IMR-90 (cell line): ENCODE results near the gene LDHAL6B. TPM values are rescaled to one million over a fixed set of nuclear protein-coding genes. Genes with fewer than 3 reads are reported as not detected.

ENCODE experiments used
- ATAC-seq: fragments of 200-7000 bp; cut with Tn5 transposase; 2 replicates; pipeline ENCODE4 v1.9.1; 2020; ENCODE audit warnings: low read depth, mild to moderate bottlenecking, moderate library complexity
- BruUV-seq: library from RNA; stranded (reverse); fragments of 400-500 nt; replicated peaks from 2 replicates; lab custom pipeline; 2021; lab: Mats Ljungman, UMichigan
- CTCF ChIA-PET: fragments of 300-600 bp; formaldehyde crosslinking; extraction: SDS; loops from one replicate; lab custom pipeline; 2021; ENCODE audit warnings: antibody characterized with exemption; lab: Yijun Ruan, JAX
- POLR2A ChIA-PET: fragments of 300-600 bp; sonication (Branson Sonifier 250); formaldehyde crosslinking; loops from one replicate; lab custom pipeline; 2022; ENCODE audit warnings: antibody characterized with exemption; ENCODE audit not compliant: unreplicated experiment; lab: Charles Lee
- DNase-seq: peaks from one replicate; pipeline ENCODE4 v3.0.0; 2013
- H2AFZ ChIP-seq: replicated peaks from 2 replicates; pipeline ENCODE3; 2013; ENCODE audit warnings: low read length, mild to moderate bottlenecking; ENCODE audit not compliant: poor library complexity
- H2AK5ac ChIP-seq: 2 replicates; pipeline ENCODE4 v1.6.1; 2013; ENCODE audit warnings: low read depth, low read length, inconsistent platforms
- H2AK9ac ChIP-seq: replicated peaks from 2 replicates; pipeline ENCODE3; 2013; ENCODE audit warnings: mild to moderate bottlenecking, low read depth, low read length, moderate library complexity; ENCODE audit not compliant: poor library complexity
- H2BK120ac ChIP-seq: 2 replicates; pipeline ENCODE4 v1.6.1; 2013; ENCODE audit warnings: low read depth, low read length, inconsistent platforms
- H2BK15ac ChIP-seq: 3 replicates; pipeline ENCODE4 v1.6.1; 2013; ENCODE audit warnings: low read depth, low read length, inconsistent platforms
- H2BK20ac ChIP-seq: 2 replicates; pipeline ENCODE4 v1.6.1; 2013; ENCODE audit warnings: low read depth, mild to moderate bottlenecking, inconsistent platforms, low read length, moderate library complexity
- H2BK5ac ChIP-seq: 2 replicates; pipeline ENCODE4 v1.6.1; 2013; ENCODE audit warnings: mild to moderate bottlenecking, low read depth, low read length, inconsistent platforms; ENCODE audit not compliant: poor library complexity, severe bottlenecking
- H3K14ac ChIP-seq: replicated peaks from 2 replicates; pipeline ENCODE4 v1.6.1; 2013; ENCODE audit warnings: low read depth, low read length, inconsistent platforms
- H3K18ac ChIP-seq: 2 replicates; pipeline ENCODE4 v1.6.1; 2013; ENCODE audit warnings: low read depth, low read length, control low read depth
- H3K23ac ChIP-seq: 2 replicates; pipeline ENCODE4 v1.6.1; 2013; ENCODE audit warnings: low read depth, low read length, inconsistent platforms
- H3K27ac ChIP-seq: 2 replicates; pipeline ENCODE4 v1.5.1; 2013; ENCODE audit warnings: mild to moderate bottlenecking, control low read depth, low read length; ENCODE audit not compliant: insufficient read depth
- H3K27me3 ChIP-seq: 2 replicates; pipeline ENCODE4 v1.6.1; 2013; ENCODE audit warnings: low read length; ENCODE audit not compliant: control insufficient read depth, insufficient read depth
- H3K36me3 ChIP-seq: 2 replicates; pipeline ENCODE4 v1.6.1; 2013; ENCODE audit warnings: low read length, mixed read lengths; ENCODE audit not compliant: control insufficient read depth, insufficient read depth
- H3K4ac ChIP-seq: 2 replicates; pipeline ENCODE4 v1.6.1; 2013; ENCODE audit warnings: low read depth, low read length, inconsistent platforms
- H3K4me1 ChIP-seq: 2 replicates; pipeline ENCODE4 v1.6.1; 2013; ENCODE audit warnings: low read length, mixed read lengths; ENCODE audit not compliant: control insufficient read depth, insufficient read depth
- H3K4me2 ChIP-seq: 2 replicates; pipeline ENCODE4 v1.6.1; 2013; ENCODE audit warnings: low read depth, mild to moderate bottlenecking, control low read depth, low read length, moderate library complexity
- H3K4me3 ChIP-seq: 2 replicates; pipeline ENCODE4 v1.5.1; 2013; ENCODE audit warnings: low read depth, mild to moderate bottlenecking, control low read depth, low read length, moderate library complexity; ENCODE audit not compliant: insufficient read depth
- H3K56ac ChIP-seq: 2 replicates; pipeline ENCODE4 v1.6.1; 2013; ENCODE audit warnings: low read length, inconsistent platforms; ENCODE audit not compliant: insufficient read depth; ENCODE audit errors: extremely low read depth
- H3K79me1 ChIP-seq, 2 experiments: 2 replicates each; pipeline ENCODE4 v1.6.1; 2013; ENCODE audit warnings: low read length in 2 of 2, inconsistent platforms in 1 of 2, low read depth in 1 of 2
- H3K9ac ChIP-seq: 2 replicates; pipeline ENCODE4 v1.6.1; 2013; ENCODE audit warnings: low read depth, low read length, control low read depth
- H3K9me1 ChIP-seq: 2 replicates; pipeline ENCODE4 v1.6.1; 2013; ENCODE audit warnings: low read length, inconsistent platforms; ENCODE audit not compliant: insufficient read depth
- H3K9me3 ChIP-seq: 2 replicates; pipeline ENCODE4 v1.6.1; 2013; ENCODE audit warnings: low read length; ENCODE audit not compliant: control insufficient read depth, insufficient read depth
- H4K20me1 ChIP-seq: 2 replicates; pipeline ENCODE4 v1.6.1; 2013; ENCODE audit warnings: low read length, inconsistent platforms; ENCODE audit not compliant: insufficient read depth
- H4K5ac ChIP-seq: 2 replicates; pipeline ENCODE4 v1.6.1; 2013; ENCODE audit warnings: mild to moderate bottlenecking, low read depth, low read length, control low read depth
- H4K8ac ChIP-seq, 2 experiments: 2 replicates each; pipeline ENCODE4 v1.6.1; 2013; ENCODE audit warnings: low read depth in 2 of 2, low read length in 2 of 2, control low read depth in 1 of 2, inconsistent platforms in 1 of 2
- H4K91ac ChIP-seq: 2 replicates; pipeline ENCODE4 v1.6.1; 2013; ENCODE audit warnings: low read depth, low read length, inconsistent platforms; ENCODE audit not compliant: insufficient read depth
- BHLHE40 ChIP-seq: fragments of 150-350 bp; IDR thresholded peaks from 2 replicates; pipeline ENCODE4 v1.6.1; 2016; ENCODE audit warnings: mild to moderate bottlenecking, low read depth, low read length
- CHD1 ChIP-seq: IDR thresholded peaks from 2 replicates; pipeline ENCODE4 v1.6.1; 2012; ENCODE audit warnings: low read depth, low read length, improper control_type of control experiment
- CTCF ChIP-seq: conservative IDR thresholded peaks from 2 replicates; pipeline ENCODE4 v1.5.1; 2012; ENCODE audit warnings: mild to moderate bottlenecking, low read depth, low read length, improper control_type of control experiment
- ELK1 ChIP-seq: fragments of 150-350 bp; IDR thresholded peaks from 2 replicates; pipeline ENCODE4 v1.6.1; 2016; ENCODE audit warnings: low read depth, mild to moderate bottlenecking, low read length, moderate library complexity, borderline replicate concordance
- FOS ChIP-seq: fragments of 150-350 bp; IDR thresholded peaks from 2 replicates; pipeline ENCODE4 v1.6.1; 2016; ENCODE audit warnings: low read depth, low read length
- MAFK ChIP-seq: IDR thresholded peaks from 2 replicates; pipeline ENCODE4 v1.6.1; 2012; ENCODE audit warnings: low read depth, low read length, improper control_type of control experiment
- MAZ ChIP-seq: IDR thresholded peaks from 2 replicates; pipeline ENCODE4 v1.6.1; 2012; ENCODE audit warnings: low read depth, mild to moderate bottlenecking, low read length, improper control_type of control experiment, moderate library complexity, borderline replicate concordance
- POLR2A ChIP-seq: IDR thresholded peaks from 2 replicates; pipeline ENCODE4 v1.6.1; 2012; ENCODE audit warnings: mild to moderate bottlenecking, low read depth, low read length
- RAD21 ChIP-seq: IDR thresholded peaks from 2 replicates; pipeline ENCODE4 v1.6.1; 2012; ENCODE audit warnings: low read length, improper control_type of control experiment
- RCOR1 ChIP-seq: IDR thresholded peaks from 2 replicates; pipeline ENCODE4 v1.6.1; 2012; ENCODE audit warnings: mild to moderate bottlenecking, low read length, improper control_type of control experiment; ENCODE audit not compliant: insufficient replicate concordance
- SMC3 ChIP-seq: fragments of 150-350 bp; IDR thresholded peaks from 2 replicates; pipeline ENCODE4 v1.6.1; 2016; ENCODE audit warnings: low read depth, mild to moderate bottlenecking, antibody characterized with exemption, low read length, moderate library complexity
- WGBS, 2 experiments: methylation state at CpG; one replicate each; pipeline versions ENCODE4 v1.1.5 to v1.1.7; 2013; ENCODE audit warnings: missing lambda C conversion rate in 2 of 2; ENCODE audit not compliant: insufficient read length in 1 of 2; ENCODE audit errors: extremely low coverage in 2 of 2; 5-methylcytosine and 5-hydroxymethylcytosine counted together
- dilution Hi-C: fragments of 300-500 bp; cut with HindIII; formaldehyde crosslinking; loops from one replicate; pipeline ENCODE4 v1.14.3; 2018; ENCODE audit warnings: low sequenced_read_pairs; ENCODE audit not compliant: unreplicated experiment
- in situ Hi-C: fragments of 300-500 bp; cut with MboI; formaldehyde crosslinking; loops from 3 replicates; pipeline ENCODE4 v1.14.3; 2019; ENCODE audit warnings: low sequenced_read_pairs, inconsistent platforms, mixed read lengths
- intact Hi-C: fragments of 100-400 bp; cut with micrococcal nuclease; formaldehyde crosslinking; loops from 2 replicates; pipeline ENCODE4 v1.10.0; 2022
- polyA plus RNA-seq, 3 experiments: library from polyadenylated mRNA; depleted of rRNA; stranded (reverse); fragments of >200 nt; gene quantifications; 2 replicates each; pipeline ENCODE4 v1.2.3, GENCODE V29; 2012; ENCODE audit warnings: low replicate concordance in 1 of 3
- total RNA-seq: library from RNA; depleted of rRNA; stranded (reverse); fragments of >200 nt; gene quantifications from 2 replicates; pipeline ENCODE4 v1.2.3, GENCODE V29; 2012

Gene LDHAL6B
- total and polyA plus RNA-seq, 2 of the 4 experiments (the other 2 are of a cell fraction), result not detected

- intact Hi-C loops (no loop called here), in situ Hi-C loops (loop anchor here (10.0 kb wide), 1 partner anchor 249 kb away; no protein-coding TSS in a partner anchor), dilution Hi-C loops (no loop called here)
- Histone ChIP-seq H3K4ac (no peak overlapping the region), H2BK120ac (no peak overlapping the region), H3K18ac (no peak overlapping the region), H3K14ac (no peak overlapping the region), H4K20me1 (no peaks in the 10 kb centered on the region), H3K4me1 (no peaks in the 10 kb centered on the region), H3K36me3 (no peaks in the 10 kb centered on the region; the same call in 1 of the 2 replicates), H3K9ac (no peak overlapping the region), H2BK5ac (no peak overlapping the region), H2AFZ (no peak overlapping the region), H4K5ac (no peak overlapping the region), H3K4me3 (no peak overlapping the region), H3K27me3 (no peaks in the 10 kb centered on the region), H3K56ac (no peak overlapping the region), H4K91ac (no peak overlapping the region), H3K9me3 (no peaks in the 10 kb centered on the region), H2BK20ac (no peak overlapping the region), H3K4me2 (no peak overlapping the region), H2AK9ac (no peak overlapping the region), H4K8ac (no peak overlapping the region), H2BK15ac (no peak overlapping the region), H3K27ac (no peak overlapping the region), H3K9me1 (0 out of 2 replicates have a peak, but pooled peaks cover 2% of the 10 kb centered on the region), H3K79me1 (peaks cover 24 to 27% of the 10 kb centered on the region in 2 experiments), H2AK5ac (no peak overlapping the region), H3K23ac (no peak overlapping the region)
- BruUV-seq, result no TSS peak
- POLR2A ChIA-PET, result no interaction called here
- CTCF ChIA-PET, result no interaction called here
- ATAC-seq (no peak), DNase-seq (no peak)
- WGBS, 2 experiments, result no CpG with 5 or more reads among the region's 2 CpGs
- TF ChIP-seq CHD1 (no peak), RCOR1 (no peak), BHLHE40 (no peak), CTCF (no peak), MAZ (no peak), POLR2A (no peak), MAFK (no peak), RAD21 (no peak), SMC3 (no peak), FOS (no peak), ELK1 (no peak)
These were observed 38.9 kb downstream of the LDHAL6B start for GRCh38 chr15:59245559-59245958.
